Hematopoietic multipotent progenitor cell (in vitro differentiated cells): ENCODE results near the gene JOSD2. TPM values are rescaled to one million over a fixed set of nuclear protein-coding genes. Genes with fewer than 3 reads are reported as not detected.

Source experiments
- DNase-seq, 3 donors: peaks; one replicate each; pipeline ENCODE4 v3.0.0-alpha.2; 2011 to 2015; ENCODE audit warnings: low read depth in 2 of 3, low spot score in 2 of 3
- total RNA-seq: library from RNA; depleted of rRNA; stranded (reverse); fragments of >200 nt; gene quantifications from one replicate; pipeline ENCODE4 v1.2.3, GENCODE V29; 2012

The JOSD2 gene
- total RNA-seq, 1 donor = 11.8 TPM

GRCh38 chr19:50457300-50457699, 53.7 kb downstream of the JOSD2 start:
- DNase-seq = no peak

Other genes with a start within 250 kb of the JOSD2 start
- 0.27 TPM for gene KCNC3, start 181.8 kb downstream of the JOSD2 start, total RNA-seq
- 0.27 TPM for gene NAPSA, start 145.6 kb downstream of the JOSD2 start, total RNA-seq
- 127 TPM for gene NR1H2, start 134.7 kb downstream of the JOSD2 start, total RNA-seq
- 85.6 TPM for gene POLD1, start 126.8 kb downstream of the JOSD2 start, total RNA-seq
- 2.4 TPM for gene SPIB, start 92.3 kb downstream of the JOSD2 start, total RNA-seq
- gene MYBPC2, start 78.3 kb downstream of the JOSD2 start, total RNA-seq = 0.27 TPM
- gene EMC10, start 34.7 kb downstream of the JOSD2 start, total RNA-seq = 80.0 TPM
- 1.1 TPM for gene GARIN5A, start 34.3 kb downstream of the JOSD2 start, total RNA-seq
- gene ASPDH, start 2.7 kb upstream of the JOSD2 start, total RNA-seq = not detected
- under 0.01 TPM for gene LRRC4B, start 57.2 kb upstream of the JOSD2 start, total RNA-seq
- gene SYT3, start 128.7 kb upstream of the JOSD2 start, total RNA-seq = 0.81 TPM
- gene C19orf81, start 138.3 kb upstream of the JOSD2 start, total RNA-seq = 1.6 TPM
- 6.2 TPM for gene SHANK1, start 208.6 kb upstream of the JOSD2 start, total RNA-seq
- 64.4 TPM for gene CLEC11A, start 212.2 kb upstream of the JOSD2 start, total RNA-seq